Bronchial epithelial cell (primary cell): Measurements from ENCODE around the gene GTF3C6. TPM values are rescaled to one million over a fixed set of nuclear protein-coding genes. Genes with fewer than 3 reads are reported as not detected.
"Not testable (repeated sequence)": the region's sequence is repeated elsewhere in the genome, so short reads cannot be mapped to it uniquely, and the experiment has no call there.

Experiments used
- DNase-seq: peaks from one replicate; pipeline ENCODE4 v3.0.0-alpha.2; 2010; ENCODE audit warnings: low read depth
- FAIRE-seq: peaks from 2 replicates; lab custom pipeline; 2011; peaks lifted over from hg19 to GRCh38; lab: Jason Lieb, UNC
- H3K27me3 ChIP-seq: 2 replicates; pipeline ENCODE4 v1.5.1; 2011; ENCODE audit warnings: low read length; ENCODE audit not compliant: control insufficient read depth, insufficient read depth
- H3K36me3 ChIP-seq: 2 replicates; pipeline ENCODE4 v1.5.1; 2011; ENCODE audit warnings: low read length; ENCODE audit not compliant: control insufficient read depth, insufficient read depth
- H3K4me3 ChIP-seq: 2 replicates; pipeline ENCODE4 v1.5.1; 2011; ENCODE audit warnings: mild to moderate bottlenecking, low read depth, low read length, control low read depth
- total RNA-seq: library from RNA; depleted of rRNA; stranded (reverse); fragments of >200 nt; gene quantifications from 2 replicates; pipeline ENCODE4 v1.2.1, GENCODE V29; 2014
- TF ChIP-seq, protein P1 (sequence below): IDR thresholded peaks from 2 replicates; pipeline ENCODE4 v1.5.1; 2011; ENCODE audit warnings: mild to moderate bottlenecking, moderate library complexity, low read length, control low read depth, inconsistent platforms; ENCODE audit not compliant: insufficient read depth, severe bottlenecking

GTF3C6 gene
- total RNA-seq, 1 donor from 2014 or later: 38.7 TPM

GRCh38 chr6:110951008-110951407 is 7.5 kb upstream of the GTF3C6 start:
- no peak for DNase-seq
- Histone ChIP-seq H3K4me3 (no peak overlapping the region), H3K27me3 (no peaks in the 10 kb centered on the region), H3K36me3 (no peaks in the 10 kb centered on the region)
- TF ChIP-seq, protein P1, sequence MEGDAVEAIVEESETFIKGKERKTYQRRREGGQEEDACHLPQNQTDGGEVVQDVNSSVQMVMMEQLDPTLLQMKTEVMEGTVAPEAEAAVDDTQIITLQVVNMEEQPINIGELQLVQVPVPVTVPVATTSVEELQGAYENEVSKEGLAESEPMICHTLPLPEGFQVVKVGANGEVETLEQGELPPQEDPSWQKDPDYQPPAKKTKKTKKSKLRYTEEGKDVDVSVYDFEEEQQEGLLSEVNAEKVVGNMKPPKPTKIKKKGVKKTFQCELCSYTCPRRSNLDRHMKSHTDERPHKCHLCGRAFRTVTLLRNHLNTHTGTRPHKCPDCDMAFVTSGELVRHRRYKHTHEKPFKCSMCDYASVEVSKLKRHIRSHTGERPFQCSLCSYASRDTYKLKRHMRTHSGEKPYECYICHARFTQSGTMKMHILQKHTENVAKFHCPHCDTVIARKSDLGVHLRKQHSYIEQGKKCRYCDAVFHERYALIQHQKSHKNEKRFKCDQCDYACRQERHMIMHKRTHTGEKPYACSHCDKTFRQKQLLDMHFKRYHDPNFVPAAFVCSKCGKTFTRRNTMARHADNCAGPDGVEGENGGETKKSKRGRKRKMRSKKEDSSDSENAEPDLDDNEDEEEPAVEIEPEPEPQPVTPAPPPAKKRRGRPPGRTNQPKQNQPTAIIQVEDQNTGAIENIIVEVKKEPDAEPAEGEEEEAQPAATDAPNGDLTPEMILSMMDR: no peak
- no peak for FAIRE-seq

DNA sequence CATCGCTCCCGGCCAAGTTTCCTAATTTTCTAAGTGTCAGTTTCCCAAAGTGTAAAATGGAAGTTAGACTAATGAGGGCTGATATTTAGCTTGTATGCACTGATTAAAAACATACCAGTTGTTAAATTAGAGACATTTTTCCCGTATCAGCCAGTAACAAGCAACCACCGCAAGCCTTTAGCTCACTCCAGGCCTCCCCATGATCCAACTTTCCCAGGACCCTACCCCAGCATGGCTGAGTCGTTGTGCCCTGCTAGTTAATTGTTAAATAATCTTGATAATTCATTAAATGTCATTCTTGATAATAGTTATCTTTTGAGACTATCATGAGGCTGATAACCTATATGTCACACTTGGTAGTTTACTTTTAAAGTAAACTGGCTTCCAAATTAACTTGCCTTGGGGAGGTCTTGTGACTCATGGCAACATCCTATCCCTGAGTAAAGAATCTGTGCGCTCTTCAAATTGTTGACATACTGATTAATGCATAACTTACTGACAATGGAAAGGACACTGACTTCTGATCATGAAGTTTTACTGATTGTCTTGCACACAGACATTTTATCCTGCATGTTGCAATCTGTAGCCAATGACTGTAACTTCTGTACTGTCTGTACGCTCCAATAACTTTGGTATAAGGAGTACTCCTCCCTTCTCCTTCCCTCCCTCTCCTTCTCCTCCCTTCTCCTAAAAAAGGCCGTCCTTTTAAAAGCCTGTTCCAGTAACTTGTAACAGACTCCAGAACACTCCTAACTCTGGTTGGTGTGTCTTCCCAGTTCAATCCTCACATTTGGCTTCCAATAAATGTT is 6.3 kb upstream of the GTF3C6 start:
- DNase-seq (peak; percentile 94), FAIRE-seq (no peak)
- Histone ChIP-seq H3K36me3 (no peaks in the 10 kb centered on the region), H3K4me3 (no peak overlapping the region), H3K27me3 (no peaks in the 10 kb centered on the region)
- TF ChIP-seq, protein P1: no peak

GRCh38 chr6:110953633-110954303 is 4.7 kb upstream of the GTF3C6 start:
- DNase-seq: no peak
- Histone ChIP-seq H3K36me3 (no peaks in the 10 kb centered on the region), H3K4me3 (no peak overlapping the region), H3K27me3 (no peaks in the 10 kb centered on the region)
- TF ChIP-seq, protein P1: no peak
- FAIRE-seq: no peak

DNA sequence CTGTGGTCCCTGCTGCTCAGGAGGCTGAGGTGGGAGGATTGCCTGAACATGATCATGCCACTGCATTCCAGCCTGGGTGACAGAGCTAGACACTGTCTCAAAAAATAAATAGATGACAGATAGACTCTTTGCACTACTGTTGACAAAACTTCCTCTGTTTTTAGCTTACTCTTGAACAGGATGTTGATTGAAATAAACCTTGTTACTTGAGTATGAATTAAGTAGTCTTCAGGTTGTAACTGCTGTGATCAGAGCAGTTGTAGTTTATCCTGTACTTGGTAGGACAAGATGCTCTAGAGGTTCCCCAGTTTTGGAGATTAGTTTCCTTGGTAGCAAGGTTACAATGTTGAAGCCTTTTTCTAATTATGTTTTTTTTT is 1.5 kb downstream of the GTF3C6 start:
- TF ChIP-seq, protein P1: no peak
- Histone ChIP-seq H3K4me3 (no peak overlapping the region), H3K27me3 (no peaks in the 10 kb centered on the region), H3K36me3 (no peaks in the 10 kb centered on the region)
- FAIRE-seq (no peak), DNase-seq (no peak)

DNA sequence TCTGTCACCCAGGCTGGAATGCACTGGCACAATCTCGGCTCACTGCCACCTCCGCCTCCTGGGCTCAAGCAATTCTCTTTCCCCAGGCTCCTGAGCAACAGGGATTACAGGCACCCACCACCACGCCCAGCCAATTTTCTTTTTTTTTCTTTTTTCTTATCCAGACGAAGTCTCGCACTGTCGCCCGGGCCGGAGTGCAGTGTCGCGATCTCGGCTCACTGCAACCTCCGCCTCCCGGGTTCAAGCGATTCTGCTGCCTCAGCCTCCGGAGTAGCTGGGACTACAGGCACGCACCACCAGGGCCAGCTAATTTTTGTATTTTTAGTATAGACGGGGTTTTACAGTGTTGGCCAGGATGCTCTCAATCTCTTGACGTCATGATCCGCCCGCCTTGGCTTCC is 4.1 kb downstream of the GTF3C6 start:
- H3K36me3 ChIP-seq, DNase-seq, H3K4me3 ChIP-seq, FAIRE-seq, H3K27me3 ChIP-seq: not testable (repeated sequence)

- FAIRE-seq (no peak), DNase-seq (no peak)
- Histone ChIP-seq H3K4me3 (no peak overlapping the region), H3K27me3 (no peaks in the 10 kb centered on the region), H3K36me3 (peaks cover 3% of the 10 kb centered on the region)
- TF ChIP-seq, protein P1: no peak
Observed at GRCh38 chr6:110965629-110966229, 7.2 kb downstream of the GTF3C6 start.

- H3K27me3 ChIP-seq, H3K4me3 ChIP-seq, DNase-seq, FAIRE-seq, H3K36me3 ChIP-seq: not testable (repeated sequence)
Observed at GRCh38 chr6:110968661-110969060, 10.2 kb downstream of the GTF3C6 start.
